ENCODE measurements around the gene DENND4A.
"Not testable (repeated sequence)": the region's sequence is repeated elsewhere in the genome, so short reads cannot be mapped to it uniquely, and the experiment has no call there.

The DENND4A gene

DNA sequence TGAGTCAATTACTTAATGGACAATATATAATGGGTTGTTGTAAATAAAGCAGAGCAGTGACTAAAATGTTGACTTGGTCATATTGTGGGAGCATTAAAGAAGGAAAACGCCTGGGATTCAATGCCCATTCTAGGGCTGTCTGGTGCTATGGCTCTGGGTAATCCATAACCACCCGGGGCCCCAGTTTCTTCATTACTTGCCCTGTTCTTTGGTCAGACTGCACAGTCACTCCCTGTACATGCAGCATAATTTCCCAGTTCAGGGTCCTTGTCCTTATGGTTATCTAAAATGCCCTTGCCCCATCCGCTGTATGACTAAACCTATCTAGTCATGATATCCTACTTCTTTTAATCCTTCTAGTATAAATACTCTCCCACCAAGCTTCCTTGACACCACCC, 27.5 kb upstream of the DENND4A start:
- TF ChIP-seq, protein P1, sequence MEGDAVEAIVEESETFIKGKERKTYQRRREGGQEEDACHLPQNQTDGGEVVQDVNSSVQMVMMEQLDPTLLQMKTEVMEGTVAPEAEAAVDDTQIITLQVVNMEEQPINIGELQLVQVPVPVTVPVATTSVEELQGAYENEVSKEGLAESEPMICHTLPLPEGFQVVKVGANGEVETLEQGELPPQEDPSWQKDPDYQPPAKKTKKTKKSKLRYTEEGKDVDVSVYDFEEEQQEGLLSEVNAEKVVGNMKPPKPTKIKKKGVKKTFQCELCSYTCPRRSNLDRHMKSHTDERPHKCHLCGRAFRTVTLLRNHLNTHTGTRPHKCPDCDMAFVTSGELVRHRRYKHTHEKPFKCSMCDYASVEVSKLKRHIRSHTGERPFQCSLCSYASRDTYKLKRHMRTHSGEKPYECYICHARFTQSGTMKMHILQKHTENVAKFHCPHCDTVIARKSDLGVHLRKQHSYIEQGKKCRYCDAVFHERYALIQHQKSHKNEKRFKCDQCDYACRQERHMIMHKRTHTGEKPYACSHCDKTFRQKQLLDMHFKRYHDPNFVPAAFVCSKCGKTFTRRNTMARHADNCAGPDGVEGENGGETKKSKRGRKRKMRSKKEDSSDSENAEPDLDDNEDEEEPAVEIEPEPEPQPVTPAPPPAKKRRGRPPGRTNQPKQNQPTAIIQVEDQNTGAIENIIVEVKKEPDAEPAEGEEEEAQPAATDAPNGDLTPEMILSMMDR (IDR thresholded peaks at IDR 0.05; ENCODE audit: borderline replicate concordance, control extremely low read depth, extremely low read depth, insufficient read depth, missing control alignments) = no peak
- in situ Hi-C loops (cut with MboI; ENCODE audit: low sequenced_read_pairs, unreplicated experiment) = no loop called here
- DNase-seq (ENCODE audit: low spot score) = no peak

DNA sequence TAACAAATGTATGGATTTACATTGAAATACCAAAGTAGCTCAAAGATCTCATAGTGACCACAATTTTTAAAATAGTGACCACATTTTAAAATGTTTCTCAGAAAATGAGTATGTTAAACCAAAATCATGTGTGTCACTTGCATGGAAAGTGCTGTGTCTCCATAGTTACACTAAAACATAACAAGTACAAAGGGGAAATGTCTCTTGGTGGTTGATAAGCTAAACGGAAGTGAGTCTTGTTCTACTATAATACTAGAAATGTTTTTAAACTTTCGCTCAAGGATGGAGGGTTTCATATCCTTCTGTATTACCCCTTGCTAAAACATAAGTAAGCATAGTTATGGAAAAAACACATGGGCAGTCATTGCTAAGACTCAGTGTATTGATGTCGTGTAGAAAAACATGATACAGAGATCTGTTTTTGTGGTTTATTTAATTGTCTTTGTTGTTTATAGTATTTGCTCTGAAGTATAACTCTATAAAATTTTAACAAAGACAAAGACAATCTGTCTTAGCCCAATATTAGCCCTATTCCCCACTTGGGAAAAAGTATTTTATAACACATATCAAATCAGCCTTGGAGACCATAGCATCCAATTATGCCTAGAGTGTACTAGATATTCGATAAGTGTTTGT, 27.0 kb upstream of the DENND4A start:
- in situ Hi-C loops (cut with MboI; ENCODE audit: low sequenced_read_pairs, unreplicated experiment) = no loop called here
- TF ChIP-seq, protein P1 (IDR thresholded peaks at IDR 0.05; ENCODE audit: borderline replicate concordance, control extremely low read depth, extremely low read depth, insufficient read depth, missing control alignments) = no peak
- DNase-seq (ENCODE audit: low spot score) = peak; percentile 75

DNA sequence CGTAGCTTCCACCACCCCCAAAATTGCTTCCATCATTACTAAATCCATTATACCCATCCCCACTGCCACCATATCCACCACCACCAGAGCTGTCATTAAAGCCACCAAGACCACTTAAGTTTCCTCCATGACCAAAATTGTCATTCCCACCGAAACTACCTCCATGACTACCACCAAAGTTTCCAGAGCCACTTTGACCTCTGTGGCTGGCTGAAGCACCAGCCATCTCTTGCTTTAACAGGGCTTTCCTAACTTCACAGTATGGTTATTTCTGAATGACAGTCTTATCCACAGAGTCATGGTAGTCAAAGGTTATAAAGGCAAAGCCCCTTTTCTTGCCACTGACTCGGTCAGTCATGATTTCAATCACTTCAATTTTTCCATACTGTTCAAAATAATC, 24.3 kb upstream of the DENND4A start:
- in situ Hi-C loops (cut with MboI; ENCODE audit: low sequenced_read_pairs, unreplicated experiment) = no loop called here
- TF ChIP-seq, protein P1 (IDR thresholded peaks at IDR 0.05; ENCODE audit: borderline replicate concordance, control extremely low read depth, extremely low read depth, insufficient read depth, missing control alignments) = no peak
- DNase-seq (ENCODE audit: low spot score) = no peak

DNA sequence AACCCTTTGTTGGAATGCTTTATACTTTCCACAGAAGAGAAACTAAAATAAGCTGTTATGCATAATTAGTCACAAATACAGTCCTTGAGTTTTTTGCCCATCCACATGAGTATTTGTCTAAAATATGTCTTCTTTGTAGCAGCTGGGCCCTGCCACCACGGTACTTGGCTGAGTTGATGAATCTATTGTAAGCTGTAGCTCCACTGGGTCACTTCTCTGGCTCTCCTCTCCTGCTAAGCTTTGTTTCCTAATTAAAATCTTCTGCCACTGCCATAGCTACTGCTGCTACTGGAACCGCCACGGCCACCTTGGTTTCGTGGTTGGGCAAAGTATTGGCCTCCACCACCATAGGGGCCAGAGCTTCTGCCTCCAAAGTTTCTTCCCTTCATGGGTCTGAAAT, 23.9 kb upstream of the DENND4A start:
- in situ Hi-C loops (cut with MboI; ENCODE audit: low sequenced_read_pairs, unreplicated experiment) = not testable (repeated sequence)

DNA sequence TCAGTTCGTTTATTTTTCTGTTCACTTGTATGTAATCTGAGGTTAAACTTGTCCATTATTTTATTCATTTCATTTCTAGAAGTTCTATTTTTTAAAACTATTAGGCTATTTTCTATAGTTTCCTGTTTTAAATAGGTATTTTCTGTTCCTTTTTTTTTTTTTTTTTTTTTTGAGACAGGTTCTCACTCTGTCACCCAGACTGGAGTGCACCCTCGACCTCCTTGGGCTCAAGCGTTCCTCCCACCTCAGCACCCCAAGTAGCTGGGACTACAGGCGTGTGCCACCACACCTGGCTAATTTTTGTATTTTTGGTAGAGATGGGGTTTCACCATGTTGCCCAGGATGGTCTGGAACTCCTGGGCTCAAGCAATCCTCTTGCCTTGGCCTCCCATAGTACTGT, 22.2 kb upstream of the DENND4A start:
- DNase-seq (ENCODE audit: low spot score); in situ Hi-C loops (cut with MboI; ENCODE audit: low sequenced_read_pairs, unreplicated experiment): not testable (repeated sequence)

More for the DNA sequence above, 23.9 kb upstream of the DENND4A start:
- DNase-seq (ENCODE audit: low spot score) = not testable (repeated sequence)

DNA sequence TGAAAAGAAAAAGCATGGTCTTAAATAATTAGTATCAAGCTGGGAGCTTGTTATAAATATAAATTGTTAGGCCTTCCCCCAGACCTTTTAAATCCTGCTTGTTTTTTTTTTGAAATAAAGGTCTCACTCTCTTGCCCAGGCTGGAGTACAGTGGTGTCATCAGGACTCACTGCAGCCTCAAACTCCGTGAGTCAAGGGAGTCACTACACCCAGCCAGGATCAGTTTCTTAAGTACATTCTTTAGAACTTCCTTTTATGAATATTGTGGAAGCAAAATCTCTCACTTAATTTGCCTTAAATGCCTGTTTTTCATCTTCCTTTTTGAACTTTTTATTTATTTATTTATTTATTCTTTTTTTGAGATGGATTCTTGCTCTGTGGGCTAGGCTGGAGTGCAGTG, 20.8 kb upstream of the DENND4A start:
- in situ Hi-C loops (cut with MboI; ENCODE audit: low sequenced_read_pairs, unreplicated experiment) = no loop called here
- TF ChIP-seq, protein P1 (IDR thresholded peaks at IDR 0.05; ENCODE audit: borderline replicate concordance, control extremely low read depth, extremely low read depth, insufficient read depth, missing control alignments) = no peak
- no peak for DNase-seq (ENCODE audit: low spot score)

DNA sequence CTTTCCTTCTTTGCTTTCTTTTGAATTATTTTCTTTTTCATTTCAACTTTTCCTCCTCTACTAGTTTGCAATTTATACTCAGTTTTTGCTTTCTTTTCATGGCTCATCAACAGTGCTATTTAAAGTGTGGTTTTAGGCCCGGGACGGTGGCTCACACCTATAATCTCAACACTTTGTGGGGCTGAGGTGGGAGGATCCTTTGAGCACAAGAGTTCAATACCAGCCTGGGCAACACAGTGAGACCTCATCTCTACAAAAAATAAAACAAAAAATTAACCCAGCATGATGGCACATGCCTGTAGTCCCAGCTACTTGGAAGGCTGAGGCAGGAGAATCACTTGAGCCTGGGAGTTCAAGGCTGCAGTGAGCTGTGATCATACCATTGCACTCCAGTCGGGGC, 20.4 kb upstream of the DENND4A start:
- in situ Hi-C loops (cut with MboI; ENCODE audit: low sequenced_read_pairs, unreplicated experiment) = no loop called here
- no peak for DNase-seq (ENCODE audit: low spot score)
- TF ChIP-seq, protein P1 (IDR thresholded peaks at IDR 0.05; ENCODE audit: borderline replicate concordance, control extremely low read depth, extremely low read depth, insufficient read depth, missing control alignments) = no peak

DNA sequence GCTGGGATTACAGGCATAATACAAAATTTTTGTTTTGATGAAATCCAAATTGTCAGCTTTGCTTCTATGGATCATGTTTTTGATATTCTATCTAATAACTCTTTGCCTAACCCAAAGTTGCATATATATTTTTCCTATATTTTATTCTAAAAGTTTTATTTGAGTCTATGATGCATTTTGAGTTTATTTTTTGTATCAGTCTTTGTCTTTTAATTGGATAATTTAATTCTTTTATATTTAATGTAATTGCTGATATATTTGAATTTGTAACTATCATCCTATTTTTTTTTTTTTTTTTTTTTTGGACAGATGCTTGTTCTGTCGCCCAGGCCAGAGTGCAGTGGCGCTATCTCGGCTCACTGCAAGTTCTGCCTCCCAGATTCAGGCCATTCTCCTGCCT, 19.7 kb upstream of the DENND4A start:
- TF ChIP-seq, protein P1 (IDR thresholded peaks at IDR 0.05; ENCODE audit: borderline replicate concordance, control extremely low read depth, extremely low read depth, insufficient read depth, missing control alignments) = no peak
- DNase-seq (ENCODE audit: low spot score) = no peak
- in situ Hi-C loops (cut with MboI; ENCODE audit: low sequenced_read_pairs, unreplicated experiment) = no loop called here

DNA sequence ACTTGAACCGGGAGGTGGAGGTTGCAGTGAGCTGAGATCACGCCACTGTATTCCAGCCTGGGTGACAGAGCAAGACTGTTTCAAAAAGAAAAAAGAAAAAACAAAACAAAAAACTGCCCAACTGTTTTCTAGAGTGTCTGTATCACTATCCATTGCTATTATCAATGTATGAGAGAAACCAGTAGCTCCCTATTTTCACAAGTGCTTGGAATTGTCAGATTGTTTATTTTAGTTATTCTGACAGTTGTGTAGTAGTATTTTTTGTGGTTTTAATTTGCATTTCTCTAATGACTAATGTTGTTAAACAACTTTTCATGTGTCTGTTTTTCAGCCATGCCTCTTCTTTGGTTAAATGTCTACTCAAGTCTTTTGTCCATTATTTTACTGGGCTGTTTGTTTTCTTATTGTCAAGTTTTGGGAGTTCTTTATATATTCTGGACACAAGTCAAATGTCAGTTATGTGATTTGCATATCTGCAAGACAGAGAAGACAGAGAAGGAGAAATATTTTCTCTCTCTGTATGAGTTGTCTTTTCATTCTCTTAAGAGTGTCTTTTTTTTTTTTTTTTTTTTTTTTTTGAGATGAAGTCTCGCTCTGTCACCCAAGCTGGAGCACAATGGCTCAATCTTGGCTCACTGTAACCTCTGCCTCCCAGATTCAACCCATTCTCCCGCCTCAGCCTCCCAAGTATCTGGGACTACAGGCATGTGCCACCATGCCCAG, 19.1 kb upstream of the DENND4A start:
- in situ Hi-C loops (cut with MboI; ENCODE audit: low sequenced_read_pairs, unreplicated experiment); DNase-seq (ENCODE audit: low spot score): not testable (repeated sequence)
